Chondrocyte (in vitro differentiated cells): ENCODE data around the gene WDR48. TPM values are rescaled to one million over a fixed set of nuclear protein-coding genes. Genes with fewer than 3 reads are reported as not detected.

ENCODE experiments used
- DNase-seq: peaks from one replicate; pipeline ENCODE4 v3.0.0; 2021; ENCODE audit warnings: mixed read lengths, low spot score
- H3K27ac Mint-ChIP-seq: one replicate; pipeline ENCODE4 v1.8.0; 2021; ENCODE audit warnings: mild to moderate bottlenecking, moderate library complexity, mixed read lengths; ENCODE audit not compliant: unreplicated experiment
- H3K27me3 Mint-ChIP-seq: 2 replicates; pipeline ENCODE4 v1.8.0; 2021; ENCODE audit warnings: low read depth, mixed read lengths
- H3K36me3 Mint-ChIP-seq: 2 replicates; pipeline ENCODE4 v1.8.0; 2021; ENCODE audit warnings: low read depth, mixed read lengths
- H3K4me1 Mint-ChIP-seq: 2 replicates; pipeline ENCODE4 v1.8.0; 2021; ENCODE audit warnings: low read depth, mild to moderate bottlenecking, mixed read lengths
- H3K4me3 Mint-ChIP-seq: one replicate; pipeline ENCODE4 v1.8.0; 2021; ENCODE audit warnings: mild to moderate bottlenecking, moderate library complexity, mixed read lengths; ENCODE audit not compliant: unreplicated experiment
- H3K9me3 Mint-ChIP-seq: 2 replicates; pipeline ENCODE4 v1.8.0; 2021; ENCODE audit warnings: low read depth, mixed read lengths
- total RNA-seq: library from RNA; stranded (reverse); gene quantifications from 3 replicates; pipeline ENCODE4 v1.2.1, GENCODE V29; 2021
- TF ChIP-seq, protein P1 (sequence below): fragments of 200-600 bp; sonication (generic); IDR thresholded peaks from 2 replicates; pipeline ENCODE4 v1.5.0; 2021; ENCODE audit warnings: antibody characterized with exemption, mild to moderate bottlenecking, moderate library complexity

The WDR48 gene
- total RNA-seq, 1 donor from 2014 or later: 31.8 TPM

DNA sequence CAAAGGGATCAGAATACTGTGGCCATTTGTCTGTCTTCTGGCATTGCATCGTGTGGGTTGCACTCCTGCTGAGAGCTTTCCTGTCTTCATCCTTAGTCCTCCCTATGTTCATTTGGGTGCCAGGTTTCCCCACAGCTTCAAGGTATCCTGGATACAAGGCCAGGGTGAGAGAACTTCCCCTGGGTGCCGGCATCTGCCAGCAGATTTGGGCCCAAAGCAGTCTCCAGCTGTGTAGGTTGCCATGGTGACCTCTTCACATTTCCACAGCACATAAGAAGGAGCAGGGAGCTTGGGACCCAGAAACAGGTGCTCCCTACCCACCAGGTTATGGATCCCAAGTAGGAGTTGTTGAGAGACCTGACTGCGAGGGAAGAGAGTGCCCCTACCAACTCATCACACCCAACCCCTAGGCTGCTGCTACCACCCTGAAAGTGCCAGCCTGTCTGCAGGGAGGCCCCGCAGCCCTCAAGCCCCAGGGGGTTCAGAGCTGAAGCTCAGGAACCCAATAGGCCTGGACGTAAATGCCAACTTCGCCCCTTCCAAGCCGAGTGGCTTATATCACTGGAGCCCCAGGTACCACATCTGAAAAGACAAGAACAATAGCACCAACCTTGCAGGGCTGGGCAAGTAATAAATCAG is 75.6 kb downstream of the WDR48 start:
- TF ChIP-seq, protein P1, sequence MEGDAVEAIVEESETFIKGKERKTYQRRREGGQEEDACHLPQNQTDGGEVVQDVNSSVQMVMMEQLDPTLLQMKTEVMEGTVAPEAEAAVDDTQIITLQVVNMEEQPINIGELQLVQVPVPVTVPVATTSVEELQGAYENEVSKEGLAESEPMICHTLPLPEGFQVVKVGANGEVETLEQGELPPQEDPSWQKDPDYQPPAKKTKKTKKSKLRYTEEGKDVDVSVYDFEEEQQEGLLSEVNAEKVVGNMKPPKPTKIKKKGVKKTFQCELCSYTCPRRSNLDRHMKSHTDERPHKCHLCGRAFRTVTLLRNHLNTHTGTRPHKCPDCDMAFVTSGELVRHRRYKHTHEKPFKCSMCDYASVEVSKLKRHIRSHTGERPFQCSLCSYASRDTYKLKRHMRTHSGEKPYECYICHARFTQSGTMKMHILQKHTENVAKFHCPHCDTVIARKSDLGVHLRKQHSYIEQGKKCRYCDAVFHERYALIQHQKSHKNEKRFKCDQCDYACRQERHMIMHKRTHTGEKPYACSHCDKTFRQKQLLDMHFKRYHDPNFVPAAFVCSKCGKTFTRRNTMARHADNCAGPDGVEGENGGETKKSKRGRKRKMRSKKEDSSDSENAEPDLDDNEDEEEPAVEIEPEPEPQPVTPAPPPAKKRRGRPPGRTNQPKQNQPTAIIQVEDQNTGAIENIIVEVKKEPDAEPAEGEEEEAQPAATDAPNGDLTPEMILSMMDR: no peak
- Mint-ChIP-seq H3K9me3 (no peaks in the 10 kb centered on the region), H3K4me1 (peaks cover 17% of the 10 kb centered on the region), H3K36me3 (no peaks in the 10 kb centered on the region), H3K27me3 (no peaks in the 10 kb centered on the region), H3K27ac (no peak overlapping the region), H3K4me3 (no peak overlapping the region)
- DNase-seq: peak; percentile 66

GRCh38 chr3:39127908-39128304 is 76.1 kb downstream of the WDR48 start:
- Mint-ChIP-seq H3K4me3 (no peak overlapping the region), H3K36me3 (no peaks in the 10 kb centered on the region), H3K27me3 (no peaks in the 10 kb centered on the region), H3K9me3 (no peaks in the 10 kb centered on the region), H3K4me1 (peaks cover 16% of the 10 kb centered on the region), H3K27ac (no peak overlapping the region)
- TF ChIP-seq, protein P1: no peak
- DNase-seq: no peak

GRCh38 chr3:39128951-39129350 is 77.1 kb downstream of the WDR48 start:
- Mint-ChIP-seq H3K4me1 (peaks cover 16% of the 10 kb centered on the region), H3K9me3 (no peaks in the 10 kb centered on the region), H3K36me3 (peaks cover 4% of the 10 kb centered on the region), H3K4me3 (no peak overlapping the region), H3K27ac (no peak overlapping the region), H3K27me3 (no peaks in the 10 kb centered on the region)
- peak; percentile 24 for DNase-seq
- TF ChIP-seq, protein P1: no peak

GRCh38 chr3:39130026-39130425 is 78.2 kb downstream of the WDR48 start:
- H3K27ac Mint-ChIP-seq: no peak overlapping the region
- peak; percentile 59 for DNase-seq
- no peaks in the 10 kb centered on the region for H3K9me3 Mint-ChIP-seq
- no peak overlapping the region for H3K4me3 Mint-ChIP-seq
- peaks cover 4% of the 10 kb centered on the region for H3K36me3 Mint-ChIP-seq
- TF ChIP-seq, protein P1: no peak
- H3K4me1 Mint-ChIP-seq: peaks cover 16% of the 10 kb centered on the region
- H3K27me3 Mint-ChIP-seq: no peaks in the 10 kb centered on the region

DNA sequence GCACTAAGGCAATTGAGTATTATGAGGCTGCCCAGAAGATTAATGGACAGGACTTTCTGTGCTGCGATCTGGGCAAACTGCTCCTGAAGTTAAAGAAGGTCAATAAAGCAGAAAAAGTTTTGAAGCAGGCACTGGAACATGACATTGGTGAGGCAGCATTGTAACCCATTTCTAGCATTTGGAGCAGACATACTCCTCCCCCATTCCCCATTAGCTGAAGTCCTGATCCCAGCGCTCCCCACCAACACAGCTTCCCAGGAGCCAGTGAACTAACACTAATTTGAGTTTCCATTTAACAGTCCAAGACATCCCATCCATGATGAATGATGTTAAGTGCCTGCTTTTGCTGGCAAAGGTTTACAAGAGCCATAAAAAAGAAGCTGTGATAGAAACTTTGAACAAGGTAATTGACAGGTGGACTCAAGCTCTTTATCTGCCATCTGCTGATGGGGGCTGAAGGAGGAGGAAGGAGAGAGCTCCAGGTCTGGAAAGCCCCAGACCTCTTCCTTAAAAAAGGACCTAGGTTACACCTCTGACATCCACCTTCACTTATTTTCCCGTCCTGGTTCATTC is 79.0 kb downstream of the WDR48 start:
- Mint-ChIP-seq H3K4me3 (no peak overlapping the region), H3K27ac (no peak overlapping the region), H3K4me1 (peaks cover 10% of the 10 kb centered on the region), H3K27me3 (no peaks in the 10 kb centered on the region), H3K9me3 (no peaks in the 10 kb centered on the region), H3K36me3 (peaks cover 4% of the 10 kb centered on the region)
- TF ChIP-seq, protein P1: no peak
- no peak for DNase-seq
